CD4-positive, CD25-positive, alpha-beta regulatory T cell (primary cell): ENCODE measurements around the gene NDUFAF8. TPM values are rescaled to one million over a fixed set of nuclear protein-coding genes. Genes with fewer than 3 reads are reported as not detected.

Experiments
- ATAC-seq, 2 donors: fragments of 150-1000 bp; cut with Tn5 transposase; one replicate each; pipeline ENCODE4 v1.10.0; 2021; ENCODE audit warnings: low read depth in 2 of 2, moderate number of reproducible peaks in 2 of 2, moderate library complexity in 1 of 2
- DNase-seq, 3 donors: peaks; one replicate each; pipeline versions ENCODE4 v3.0.0 to v3.0.0-alpha.2; 2012 to 2022; ENCODE audit warnings: mixed read lengths in 1 of 3
- H3K27ac ChIP-seq: one replicate; pipeline ENCODE4 v1.7.0; 2013; ENCODE audit warnings: mild to moderate bottlenecking, low read length; ENCODE audit not compliant: insufficient read depth, poor library complexity, severe bottlenecking
- H3K27me3 ChIP-seq: one replicate; pipeline ENCODE4 v1.7.0; 2013; ENCODE audit warnings: low read length; ENCODE audit not compliant: control insufficient read depth, insufficient read depth
- H3K36me3 ChIP-seq: one replicate; pipeline ENCODE4 v1.7.0; 2013; ENCODE audit warnings: mild to moderate bottlenecking, low read length, moderate library complexity; ENCODE audit not compliant: control insufficient read depth, insufficient read depth
- H3K4me1 ChIP-seq: 2 replicates; pipeline ENCODE4 v1.7.0; 2013; ENCODE audit warnings: mild to moderate bottlenecking, low read length; ENCODE audit not compliant: insufficient read depth, control insufficient read depth, poor library complexity, severe bottlenecking
- H3K4me3 ChIP-seq: one replicate; pipeline ENCODE4 v1.7.0; 2013; ENCODE audit warnings: low read depth, mild to moderate bottlenecking, low read length, moderate library complexity
- H3K9me3 ChIP-seq, 2 experiments: 1 replicate in 1 of 2; 2 replicates in 1 of 2; pipeline ENCODE4 v1.7.0; 2013; ENCODE audit warnings: low read length in 2 of 2, mild to moderate bottlenecking in 1 of 2, moderate library complexity in 1 of 2; ENCODE audit not compliant: control insufficient read depth in 2 of 2
- H3K27ac Mint-ChIP-seq, 3 donors: one replicate each; pipeline ENCODE4 v1.8.0; 2020 to 2022; ENCODE audit warnings: mild to moderate bottlenecking in 3 of 3, mixed read lengths in 3 of 3, moderate library complexity in 2 of 3
- H3K27me3 Mint-ChIP-seq: one replicate; pipeline ENCODE4 v1.8.0; 2022; ENCODE audit warnings: mild to moderate bottlenecking, mixed read lengths
- H3K36me3 Mint-ChIP-seq: one replicate; pipeline ENCODE4 v1.8.0; 2020; ENCODE audit warnings: mixed read lengths
- H3K4me1 Mint-ChIP-seq, 4 donors: one replicate each; pipeline ENCODE4 v1.8.0; 2020 to 2022; ENCODE audit warnings: mixed read lengths in 4 of 4, mild to moderate bottlenecking in 1 of 4
- H3K4me3 Mint-ChIP-seq, 4 donors: one replicate each; pipeline ENCODE4 v1.8.0; 2020 to 2022; ENCODE audit warnings: mild to moderate bottlenecking in 4 of 4, mixed read lengths in 4 of 4, moderate library complexity in 3 of 4
- H3K9me3 Mint-ChIP-seq, 7 donors: one replicate each; pipeline ENCODE4 v1.8.0; 2020 to 2022; ENCODE audit warnings: mixed read lengths in 7 of 7, mild to moderate bottlenecking in 3 of 7, moderate library complexity in 2 of 7
- polyA plus RNA-seq, 4 donors: library from polyadenylated mRNA; unstranded; fragments of 300-500 nt; fragmentation: Illumina TruSeq; gene quantifications; one replicate each; pipeline ENCODE4 v1.2.3, GENCODE V29; 2021
- total RNA-seq: library from RNA; stranded (reverse); gene quantifications from one replicate; pipeline ENCODE4 v1.2.3, GENCODE V29; 2022

NDUFAF8 gene
- total and polyA plus RNA-seq, 5 donors from 2014 or later: 34.8 to 83.2 (median 74.7) TPM

GRCh38 chr17:81272616-81273015, 33.5 kb downstream of the NDUFAF8 start:
- no peak overlapping the region for H3K4me3 ChIP-seq
- H3K4me1 ChIP-seq: no peaks in the 10 kb centered on the region
- DNase-seq (no peak), ATAC-seq (no peak)
- H3K4me1 Mint-ChIP-seq: peaks cover 0 to 7% (median 3%) of the 10 kb centered on the region in 4 donors
- no peaks in the 10 kb centered on the region for H3K27me3 Mint-ChIP-seq
- peaks cover 32% of the 10 kb centered on the region for H3K36me3 Mint-ChIP-seq
- H3K27ac ChIP-seq: no peak overlapping the region
- no peaks in the 10 kb centered on the region for H3K9me3 Mint-ChIP-seq
- no peaks in the 10 kb centered on the region for H3K9me3 ChIP-seq
- no peaks in the 10 kb centered on the region for H3K27me3 ChIP-seq
- peak overlapping the region in 2 of 3 donors; percentile 39 to 73 for H3K27ac Mint-ChIP-seq
- H3K4me3 Mint-ChIP-seq: no peak overlapping the region
- peaks cover 72% of the 10 kb centered on the region for H3K36me3 ChIP-seq

GRCh38 chr17:81273698-81274470, 34.8 kb downstream of the NDUFAF8 start:
- Histone ChIP-seq H3K9me3 (no peaks in the 10 kb centered on the region), H3K36me3 (peaks cover 68% of the 10 kb centered on the region), H3K27ac (no peak overlapping the region), H3K27me3 (no peaks in the 10 kb centered on the region), H3K4me1 (no peaks in the 10 kb centered on the region), H3K4me3 (no peak overlapping the region)
- Mint-ChIP-seq H3K36me3 (peaks cover 28% of the 10 kb centered on the region), H3K27ac (peak overlapping the region in 1 of 3 donors; percentile 39), H3K9me3 (no peaks in the 10 kb centered on the region), H3K4me3 (no peak overlapping the region), H3K27me3 (no peaks in the 10 kb centered on the region), H3K4me1 (peaks cover 0 to 5% (median 2%) of the 10 kb centered on the region in 4 donors)
- ATAC-seq: no peak
- DNase-seq: no peak

- no peaks in the 10 kb centered on the region for H3K9me3 Mint-ChIP-seq
- Histone ChIP-seq H3K27ac (no peak overlapping the region), H3K9me3 (no peaks in the 10 kb centered on the region), H3K27me3 (no peaks in the 10 kb centered on the region), H3K4me1 (no peaks in the 10 kb centered on the region), H3K36me3 (peaks cover 70% of the 10 kb centered on the region), H3K4me3 (no peak overlapping the region)
- DNase-seq (no peak), ATAC-seq (no peak)
- peaks cover 0 to 5% (median 2%) of the 10 kb centered on the region in 4 donors for H3K4me1 Mint-ChIP-seq
- peaks cover 28% of the 10 kb centered on the region for H3K36me3 Mint-ChIP-seq
- H3K27me3 Mint-ChIP-seq: no peaks in the 10 kb centered on the region
- no peak overlapping the region for H3K4me3 Mint-ChIP-seq
- H3K27ac Mint-ChIP-seq: no peak overlapping the region
Observed at GRCh38 chr17:81274471-81274855, 35.3 kb downstream of the NDUFAF8 start.

GRCh38 chr17:81276781-81277180, 37.7 kb downstream of the NDUFAF8 start:
- no peak overlapping the region for H3K4me3 ChIP-seq
- H3K9me3 Mint-ChIP-seq: no peaks in the 10 kb centered on the region
- H3K27ac ChIP-seq: no peak overlapping the region
- H3K4me1 ChIP-seq: no peaks in the 10 kb centered on the region
- H3K27me3 Mint-ChIP-seq: no peaks in the 10 kb centered on the region
- no peak overlapping the region for H3K27ac Mint-ChIP-seq
- peaks cover 64% of the 10 kb centered on the region for H3K36me3 ChIP-seq
- no peak for ATAC-seq
- H3K9me3 ChIP-seq: no peaks in the 10 kb centered on the region
- H3K27me3 ChIP-seq: no peaks in the 10 kb centered on the region
- H3K4me1 Mint-ChIP-seq: peaks cover 0 to 5% (median 1%) of the 10 kb centered on the region in 4 donors
- no peak overlapping the region for H3K4me3 Mint-ChIP-seq
- H3K36me3 Mint-ChIP-seq: peaks cover 25% of the 10 kb centered on the region
- no peak for DNase-seq

GRCh38 chr17:81277421-81277820, 38.3 kb downstream of the NDUFAF8 start:
- peaks cover 25% of the 10 kb centered on the region for H3K36me3 Mint-ChIP-seq
- Histone ChIP-seq H3K27me3 (no peaks in the 10 kb centered on the region), H3K4me1 (no peaks in the 10 kb centered on the region), H3K27ac (no peak overlapping the region), H3K4me3 (no peak overlapping the region), H3K36me3 (peaks cover 62% of the 10 kb centered on the region), H3K9me3 (no peaks in the 10 kb centered on the region)
- no peak overlapping the region for H3K4me3 Mint-ChIP-seq
- H3K9me3 Mint-ChIP-seq: no peaks in the 10 kb centered on the region
- DNase-seq (no peak), ATAC-seq (no peak)
- no peaks in the 10 kb centered on the region for H3K27me3 Mint-ChIP-seq
- H3K4me1 Mint-ChIP-seq: peaks cover 0 to 5% (median 1%) of the 10 kb centered on the region in 4 donors
- no peak overlapping the region for H3K27ac Mint-ChIP-seq

- ATAC-seq (no peak), DNase-seq (no peak)
- Histone ChIP-seq H3K27ac (no peak overlapping the region), H3K27me3 (no peaks in the 10 kb centered on the region), H3K4me3 (no peak overlapping the region), H3K4me1 (no peaks in the 10 kb centered on the region), H3K9me3 (no peaks in the 10 kb centered on the region), H3K36me3 (peaks cover 57% of the 10 kb centered on the region)
- Mint-ChIP-seq H3K27ac (peak overlapping the region in 1 of 3 donors; percentile 48), H3K27me3 (no peaks in the 10 kb centered on the region), H3K9me3 (no peaks in the 10 kb centered on the region), H3K4me1 (peaks cover 0 to 3% (median 0%) of the 10 kb centered on the region in 4 donors), H3K36me3 (peaks cover 19% of the 10 kb centered on the region), H3K4me3 (peak overlapping the region in 1 of 4 donors; percentile 38)
Observed at GRCh38 chr17:81277946-81278693, 39.0 kb downstream of the NDUFAF8 start.

GRCh38 chr17:81278831-81279230, 39.7 kb downstream of the NDUFAF8 start:
- Mint-ChIP-seq H3K4me1 (no peaks in the 10 kb centered on the region), H3K36me3 (peaks cover 15% of the 10 kb centered on the region), H3K4me3 (peak overlapping the region in 1 of 4 donors; percentile 25), H3K27me3 (no peaks in the 10 kb centered on the region), H3K9me3 (no peaks in the 10 kb centered on the region), H3K27ac (no peak overlapping the region)
- Histone ChIP-seq H3K27me3 (no peaks in the 10 kb centered on the region), H3K4me3 (no peak overlapping the region), H3K4me1 (no peaks in the 10 kb centered on the region), H3K27ac (no peak overlapping the region), H3K36me3 (peaks cover 50% of the 10 kb centered on the region), H3K9me3 (no peaks in the 10 kb centered on the region)
- DNase-seq: no peak
- ATAC-seq: no peak
